IMR-90 (cell line): ENCODE measurements around the gene NTSR1. TPM values are rescaled to one million over a fixed set of nuclear protein-coding genes. Genes with fewer than 3 reads are reported as not detected.

Experiments
- ATAC-seq: fragments of 200-7000 bp; cut with Tn5 transposase; 2 replicates; pipeline ENCODE4 v1.9.1; 2020; ENCODE audit warnings: low read depth, mild to moderate bottlenecking, moderate library complexity
- BruUV-seq: library from RNA; stranded (reverse); fragments of 400-500 nt; replicated peaks from 2 replicates; lab custom pipeline; 2021; lab: Mats Ljungman, UMichigan
- CTCF ChIA-PET: fragments of 300-600 bp; formaldehyde crosslinking; extraction: SDS; loops from one replicate; lab custom pipeline; 2021; ENCODE audit warnings: antibody characterized with exemption; lab: Yijun Ruan, JAX
- POLR2A ChIA-PET: fragments of 300-600 bp; sonication (Branson Sonifier 250); formaldehyde crosslinking; loops from one replicate; lab custom pipeline; 2022; ENCODE audit warnings: antibody characterized with exemption; ENCODE audit not compliant: unreplicated experiment; lab: Charles Lee
- DNase-seq: peaks from one replicate; pipeline ENCODE4 v3.0.0; 2013
- H2AFZ ChIP-seq: replicated peaks from 2 replicates; pipeline ENCODE3; 2013; ENCODE audit warnings: low read length, mild to moderate bottlenecking; ENCODE audit not compliant: poor library complexity
- H2AK5ac ChIP-seq: 2 replicates; pipeline ENCODE4 v1.6.1; 2013; ENCODE audit warnings: low read depth, low read length, inconsistent platforms
- H2AK9ac ChIP-seq: replicated peaks from 2 replicates; pipeline ENCODE3; 2013; ENCODE audit warnings: mild to moderate bottlenecking, low read depth, low read length, moderate library complexity; ENCODE audit not compliant: poor library complexity
- H2BK120ac ChIP-seq: 2 replicates; pipeline ENCODE4 v1.6.1; 2013; ENCODE audit warnings: low read depth, low read length, inconsistent platforms
- H2BK15ac ChIP-seq: 3 replicates; pipeline ENCODE4 v1.6.1; 2013; ENCODE audit warnings: low read depth, low read length, inconsistent platforms
- H2BK20ac ChIP-seq: 2 replicates; pipeline ENCODE4 v1.6.1; 2013; ENCODE audit warnings: low read depth, mild to moderate bottlenecking, inconsistent platforms, low read length, moderate library complexity
- H2BK5ac ChIP-seq: 2 replicates; pipeline ENCODE4 v1.6.1; 2013; ENCODE audit warnings: mild to moderate bottlenecking, low read depth, low read length, inconsistent platforms; ENCODE audit not compliant: poor library complexity, severe bottlenecking
- H3K14ac ChIP-seq: replicated peaks from 2 replicates; pipeline ENCODE4 v1.6.1; 2013; ENCODE audit warnings: low read depth, low read length, inconsistent platforms
- H3K18ac ChIP-seq: 2 replicates; pipeline ENCODE4 v1.6.1; 2013; ENCODE audit warnings: low read depth, low read length, control low read depth
- H3K23ac ChIP-seq: 2 replicates; pipeline ENCODE4 v1.6.1; 2013; ENCODE audit warnings: low read depth, low read length, inconsistent platforms
- H3K27ac ChIP-seq: 2 replicates; pipeline ENCODE4 v1.5.1; 2013; ENCODE audit warnings: mild to moderate bottlenecking, control low read depth, low read length; ENCODE audit not compliant: insufficient read depth
- H3K27me3 ChIP-seq: 2 replicates; pipeline ENCODE4 v1.6.1; 2013; ENCODE audit warnings: low read length; ENCODE audit not compliant: control insufficient read depth, insufficient read depth
- H3K36me3 ChIP-seq: 2 replicates; pipeline ENCODE4 v1.6.1; 2013; ENCODE audit warnings: low read length, mixed read lengths; ENCODE audit not compliant: control insufficient read depth, insufficient read depth
- H3K4ac ChIP-seq: 2 replicates; pipeline ENCODE4 v1.6.1; 2013; ENCODE audit warnings: low read depth, low read length, inconsistent platforms
- H3K4me1 ChIP-seq: 2 replicates; pipeline ENCODE4 v1.6.1; 2013; ENCODE audit warnings: low read length, mixed read lengths; ENCODE audit not compliant: control insufficient read depth, insufficient read depth
- H3K4me2 ChIP-seq: 2 replicates; pipeline ENCODE4 v1.6.1; 2013; ENCODE audit warnings: low read depth, mild to moderate bottlenecking, control low read depth, low read length, moderate library complexity
- H3K4me3 ChIP-seq: 2 replicates; pipeline ENCODE4 v1.5.1; 2013; ENCODE audit warnings: low read depth, mild to moderate bottlenecking, control low read depth, low read length, moderate library complexity; ENCODE audit not compliant: insufficient read depth
- H3K56ac ChIP-seq: 2 replicates; pipeline ENCODE4 v1.6.1; 2013; ENCODE audit warnings: low read length, inconsistent platforms; ENCODE audit not compliant: insufficient read depth; ENCODE audit errors: extremely low read depth
- H3K79me1 ChIP-seq, 2 experiments: 2 replicates each; pipeline ENCODE4 v1.6.1; 2013; ENCODE audit warnings: low read length in 2 of 2, inconsistent platforms in 1 of 2, low read depth in 1 of 2
- H3K9ac ChIP-seq: 2 replicates; pipeline ENCODE4 v1.6.1; 2013; ENCODE audit warnings: low read depth, low read length, control low read depth
- H3K9me1 ChIP-seq: 2 replicates; pipeline ENCODE4 v1.6.1; 2013; ENCODE audit warnings: low read length, inconsistent platforms; ENCODE audit not compliant: insufficient read depth
- H3K9me3 ChIP-seq: 2 replicates; pipeline ENCODE4 v1.6.1; 2013; ENCODE audit warnings: low read length; ENCODE audit not compliant: control insufficient read depth, insufficient read depth
- H4K20me1 ChIP-seq: 2 replicates; pipeline ENCODE4 v1.6.1; 2013; ENCODE audit warnings: low read length, inconsistent platforms; ENCODE audit not compliant: insufficient read depth
- H4K5ac ChIP-seq: 2 replicates; pipeline ENCODE4 v1.6.1; 2013; ENCODE audit warnings: mild to moderate bottlenecking, low read depth, low read length, control low read depth
- H4K8ac ChIP-seq, 2 experiments: 2 replicates each; pipeline ENCODE4 v1.6.1; 2013; ENCODE audit warnings: low read depth in 2 of 2, low read length in 2 of 2, control low read depth in 1 of 2, inconsistent platforms in 1 of 2
- H4K91ac ChIP-seq: 2 replicates; pipeline ENCODE4 v1.6.1; 2013; ENCODE audit warnings: low read depth, low read length, inconsistent platforms; ENCODE audit not compliant: insufficient read depth
- BHLHE40 ChIP-seq: fragments of 150-350 bp; IDR thresholded peaks from 2 replicates; pipeline ENCODE4 v1.6.1; 2016; ENCODE audit warnings: mild to moderate bottlenecking, low read depth, low read length
- CEBPB ChIP-seq: IDR thresholded peaks from 2 replicates; pipeline ENCODE4 v1.6.1; 2012; ENCODE audit warnings: low read depth, low read length, improper control_type of control experiment
- CHD1 ChIP-seq: IDR thresholded peaks from 2 replicates; pipeline ENCODE4 v1.6.1; 2012; ENCODE audit warnings: low read depth, low read length, improper control_type of control experiment
- FOS ChIP-seq: fragments of 150-350 bp; IDR thresholded peaks from 2 replicates; pipeline ENCODE4 v1.6.1; 2016; ENCODE audit warnings: low read depth, low read length
- MAFK ChIP-seq: IDR thresholded peaks from 2 replicates; pipeline ENCODE4 v1.6.1; 2012; ENCODE audit warnings: low read depth, low read length, improper control_type of control experiment
- MAZ ChIP-seq: IDR thresholded peaks from 2 replicates; pipeline ENCODE4 v1.6.1; 2012; ENCODE audit warnings: low read depth, mild to moderate bottlenecking, low read length, improper control_type of control experiment, moderate library complexity, borderline replicate concordance
- MXI1 ChIP-seq: IDR thresholded peaks from 2 replicates; pipeline ENCODE4 v1.6.1; 2012; ENCODE audit warnings: low read depth, mild to moderate bottlenecking, low read length, moderate library complexity, borderline replicate concordance
- NFE2L2 ChIP-seq: fragments of 150-350 bp; IDR thresholded peaks from 2 replicates; pipeline ENCODE4 v1.6.1; 2016; ENCODE audit warnings: low read depth, mild to moderate bottlenecking, low read length
- POLR2A ChIP-seq: IDR thresholded peaks from 2 replicates; pipeline ENCODE4 v1.6.1; 2012; ENCODE audit warnings: mild to moderate bottlenecking, low read depth, low read length
- RAD21 ChIP-seq: IDR thresholded peaks from 2 replicates; pipeline ENCODE4 v1.6.1; 2012; ENCODE audit warnings: low read length, improper control_type of control experiment
- RCOR1 ChIP-seq: IDR thresholded peaks from 2 replicates; pipeline ENCODE4 v1.6.1; 2012; ENCODE audit warnings: mild to moderate bottlenecking, low read length, improper control_type of control experiment; ENCODE audit not compliant: insufficient replicate concordance
- RFX5 ChIP-seq: IDR thresholded peaks from 2 replicates; pipeline ENCODE4 v1.8.0; 2012; ENCODE audit warnings: low read depth, mild to moderate bottlenecking, low read length, moderate library complexity
- SMC3 ChIP-seq: fragments of 150-350 bp; IDR thresholded peaks from 2 replicates; pipeline ENCODE4 v1.6.1; 2016; ENCODE audit warnings: low read depth, mild to moderate bottlenecking, antibody characterized with exemption, low read length, moderate library complexity
- WGBS, 2 experiments: methylation state at CpG; one replicate each; pipeline versions ENCODE4 v1.1.5 to v1.1.7; 2013; ENCODE audit warnings: missing lambda C conversion rate in 2 of 2; ENCODE audit not compliant: insufficient read length in 1 of 2; ENCODE audit errors: extremely low coverage in 2 of 2; 5-methylcytosine and 5-hydroxymethylcytosine counted together
- dilution Hi-C: fragments of 300-500 bp; cut with HindIII; formaldehyde crosslinking; loops from one replicate; pipeline ENCODE4 v1.14.3; 2018; ENCODE audit warnings: low sequenced_read_pairs; ENCODE audit not compliant: unreplicated experiment
- in situ Hi-C: fragments of 300-500 bp; cut with MboI; formaldehyde crosslinking; loops from 3 replicates; pipeline ENCODE4 v1.14.3; 2019; ENCODE audit warnings: low sequenced_read_pairs, inconsistent platforms, mixed read lengths
- intact Hi-C: fragments of 100-400 bp; cut with micrococcal nuclease; formaldehyde crosslinking; loops from 2 replicates; pipeline ENCODE4 v1.10.0; 2022
- polyA plus RNA-seq, 3 experiments: library from polyadenylated mRNA; depleted of rRNA; stranded (reverse); fragments of >200 nt; gene quantifications; 2 replicates each; pipeline ENCODE4 v1.2.3, GENCODE V29; 2012; ENCODE audit warnings: low replicate concordance in 1 of 3
- total RNA-seq: library from RNA; depleted of rRNA; stranded (reverse); fragments of >200 nt; gene quantifications from 2 replicates; pipeline ENCODE4 v1.2.3, GENCODE V29; 2012
- TF ChIP-seq, protein P1 (sequence below): conservative IDR thresholded peaks from 2 replicates; pipeline ENCODE4 v1.5.1; 2012; ENCODE audit warnings: mild to moderate bottlenecking, low read depth, low read length, improper control_type of control experiment
- TF ChIP-seq, protein P2 (sequence below): fragments of 150-350 bp; IDR thresholded peaks from 2 replicates; pipeline ENCODE4 v1.6.1; 2017; ENCODE audit warnings: mild to moderate bottlenecking, antibody characterized with exemption, low read length, low read depth
- TF ChIP-seq, protein P3 (sequence below): fragments of 150-350 bp; IDR thresholded peaks from 2 replicates; pipeline ENCODE4 v1.6.1; 2016; ENCODE audit warnings: low read depth, mild to moderate bottlenecking, low read length, moderate library complexity, borderline replicate concordance

The NTSR1 gene
- total and polyA plus RNA-seq, 2 of the 4 experiments (the other 2 are of a cell fraction) = 0.54 to 1.8 TPM

DNA sequence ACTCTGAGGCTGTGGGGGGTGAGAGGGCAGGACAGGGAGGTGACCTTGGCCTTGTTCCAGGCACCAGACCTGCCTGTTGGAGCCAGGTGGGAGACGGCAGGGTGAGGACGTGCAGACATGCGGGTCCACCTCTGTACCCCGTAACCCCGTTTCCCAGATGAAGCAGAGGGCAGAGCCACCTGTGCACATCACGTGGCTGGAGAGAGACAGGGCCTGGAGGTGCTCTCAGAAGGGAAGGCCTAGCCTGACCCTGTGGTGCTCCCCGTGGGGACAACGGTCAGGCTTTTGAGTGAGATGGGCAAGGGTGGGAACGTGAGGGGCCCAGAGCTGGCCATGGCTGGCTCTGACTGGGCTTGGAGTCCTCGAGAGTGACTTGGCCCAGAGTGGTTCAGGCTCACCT is 6.6 kb downstream of the NTSR1 start:
- no peak overlapping the region for H2AFZ ChIP-seq
- no peak overlapping the region for H2BK20ac ChIP-seq
- H3K4me2 ChIP-seq = no peak overlapping the region
- peaks cover 8% of the 10 kb centered on the region; the same call in 1 of the 2 replicates for H3K4me1 ChIP-seq
- ATAC-seq (no peak), DNase-seq (no peak)
- no peak overlapping the region for H2AK9ac ChIP-seq
- H4K5ac ChIP-seq = no peak overlapping the region
- H3K56ac ChIP-seq = no peak overlapping the region
- H2BK5ac ChIP-seq = no peak overlapping the region
- 0 out of 2 replicates have a peak, but pooled peaks cover 1% of the 10 kb centered on the region for H3K9me3 ChIP-seq
- CTCF ChIA-PET = no interaction called here
- no peak overlapping the region for H4K91ac ChIP-seq
- BruUV-seq = no TSS peak
- TF ChIP-seq RFX5 (no peak), MAFK (no peak), CHD1 (no peak), MAZ (no peak), MXI1 (no peak), NFE2L2 (no peak), CEBPB (no peak), BHLHE40 (no peak), POLR2A (no peak), SMC3 (no peak), RAD21 (no peak), RCOR1 (no peak), FOS (no peak)
- TF ChIP-seq, protein P1, sequence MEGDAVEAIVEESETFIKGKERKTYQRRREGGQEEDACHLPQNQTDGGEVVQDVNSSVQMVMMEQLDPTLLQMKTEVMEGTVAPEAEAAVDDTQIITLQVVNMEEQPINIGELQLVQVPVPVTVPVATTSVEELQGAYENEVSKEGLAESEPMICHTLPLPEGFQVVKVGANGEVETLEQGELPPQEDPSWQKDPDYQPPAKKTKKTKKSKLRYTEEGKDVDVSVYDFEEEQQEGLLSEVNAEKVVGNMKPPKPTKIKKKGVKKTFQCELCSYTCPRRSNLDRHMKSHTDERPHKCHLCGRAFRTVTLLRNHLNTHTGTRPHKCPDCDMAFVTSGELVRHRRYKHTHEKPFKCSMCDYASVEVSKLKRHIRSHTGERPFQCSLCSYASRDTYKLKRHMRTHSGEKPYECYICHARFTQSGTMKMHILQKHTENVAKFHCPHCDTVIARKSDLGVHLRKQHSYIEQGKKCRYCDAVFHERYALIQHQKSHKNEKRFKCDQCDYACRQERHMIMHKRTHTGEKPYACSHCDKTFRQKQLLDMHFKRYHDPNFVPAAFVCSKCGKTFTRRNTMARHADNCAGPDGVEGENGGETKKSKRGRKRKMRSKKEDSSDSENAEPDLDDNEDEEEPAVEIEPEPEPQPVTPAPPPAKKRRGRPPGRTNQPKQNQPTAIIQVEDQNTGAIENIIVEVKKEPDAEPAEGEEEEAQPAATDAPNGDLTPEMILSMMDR = no peak
- TF ChIP-seq, protein P2, sequence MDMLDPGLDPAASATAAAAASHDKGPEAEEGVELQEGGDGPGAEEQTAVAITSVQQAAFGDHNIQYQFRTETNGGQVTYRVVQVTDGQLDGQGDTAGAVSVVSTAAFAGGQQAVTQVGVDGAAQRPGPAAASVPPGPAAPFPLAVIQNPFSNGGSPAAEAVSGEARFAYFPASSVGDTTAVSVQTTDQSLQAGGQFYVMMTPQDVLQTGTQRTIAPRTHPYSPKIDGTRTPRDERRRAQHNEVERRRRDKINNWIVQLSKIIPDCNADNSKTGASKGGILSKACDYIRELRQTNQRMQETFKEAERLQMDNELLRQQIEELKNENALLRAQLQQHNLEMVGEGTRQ = no peak
- TF ChIP-seq, protein P3, sequence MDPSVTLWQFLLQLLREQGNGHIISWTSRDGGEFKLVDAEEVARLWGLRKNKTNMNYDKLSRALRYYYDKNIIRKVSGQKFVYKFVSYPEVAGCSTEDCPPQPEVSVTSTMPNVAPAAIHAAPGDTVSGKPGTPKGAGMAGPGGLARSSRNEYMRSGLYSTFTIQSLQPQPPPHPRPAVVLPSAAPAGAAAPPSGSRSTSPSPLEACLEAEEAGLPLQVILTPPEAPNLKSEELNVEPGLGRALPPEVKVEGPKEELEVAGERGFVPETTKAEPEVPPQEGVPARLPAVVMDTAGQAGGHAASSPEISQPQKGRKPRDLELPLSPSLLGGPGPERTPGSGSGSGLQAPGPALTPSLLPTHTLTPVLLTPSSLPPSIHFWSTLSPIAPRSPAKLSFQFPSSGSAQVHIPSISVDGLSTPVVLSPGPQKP = no peak
- H3K18ac ChIP-seq = no peak overlapping the region
- H4K20me1 ChIP-seq = 0 out of 2 replicates have a peak, but pooled peaks cover 2% of the 10 kb centered on the region
- no peaks in the 10 kb centered on the region for H3K9me1 ChIP-seq
- in situ Hi-C loops = no loop called here
- no peak overlapping the region for H2BK120ac ChIP-seq
- H3K36me3 ChIP-seq = no peaks in the 10 kb centered on the region
- dilution Hi-C loops = no loop called here
- H3K4ac ChIP-seq = no peak overlapping the region
- H3K27me3 ChIP-seq = peaks cover 12% of the 10 kb centered on the region; the same call in 1 of the 2 replicates
- H4K8ac ChIP-seq = no peak overlapping the region
- H3K27ac ChIP-seq = no peak overlapping the region
- H3K4me3 ChIP-seq = no peak overlapping the region
- POLR2A ChIA-PET = no interaction called here
- H3K79me1 ChIP-seq = peaks cover 0 to 9% of the 10 kb centered on the region in 2 experiments; a peak in 1 of 4 replicates
- no peak overlapping the region for H3K9ac ChIP-seq
- WGBS, 2 experiments = 50% methylated on average over 1 of the region's 10 CpGs; no CpG with 5 or more reads in 1 of the 2 experiments
- intact Hi-C loops = no loop called here
- no peak overlapping the region for H2BK15ac ChIP-seq
- H3K23ac ChIP-seq = no peak overlapping the region
- no peak overlapping the region; the same call in 1 of the 2 replicates for H2AK5ac ChIP-seq
- no peak overlapping the region for H3K14ac ChIP-seq
